Germinal center (tissue), 1 donor: ENCODE data around the gene GALNT17.

ENCODE experiments used
- DNase-seq: peaks from one replicate; pipeline ENCODE4 v3.0.0; 2012; ENCODE audit warnings: mixed read lengths, low spot score

GALNT17 gene

DNA sequence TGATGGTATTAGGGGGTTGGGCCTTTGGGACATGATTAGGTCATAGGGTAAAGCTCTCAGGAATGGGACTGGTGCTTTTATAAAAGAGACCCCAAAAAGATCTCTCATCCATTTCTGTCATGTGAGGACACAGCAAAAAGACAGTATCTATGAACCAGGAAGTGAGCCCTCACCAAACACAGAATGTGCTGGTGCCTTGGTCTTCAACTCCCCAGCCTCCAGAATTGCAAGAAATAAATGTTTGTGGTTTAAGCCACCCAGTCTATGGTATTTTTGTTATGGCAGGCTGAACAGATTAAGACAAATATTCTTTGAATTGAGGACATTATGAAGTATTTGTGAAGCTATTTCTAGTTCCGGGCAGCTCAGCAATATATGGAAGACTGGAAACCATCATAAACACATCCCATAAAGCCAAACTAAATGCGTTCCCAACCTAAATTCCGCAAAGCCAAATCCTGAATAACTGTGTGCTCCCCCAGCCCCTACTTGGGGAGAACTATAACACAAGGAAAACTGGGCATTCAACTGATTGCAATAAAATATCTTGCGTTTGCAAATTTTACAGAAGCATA, 153.7 kb downstream of the GALNT17 start:
- no peak for DNase-seq

DNA sequence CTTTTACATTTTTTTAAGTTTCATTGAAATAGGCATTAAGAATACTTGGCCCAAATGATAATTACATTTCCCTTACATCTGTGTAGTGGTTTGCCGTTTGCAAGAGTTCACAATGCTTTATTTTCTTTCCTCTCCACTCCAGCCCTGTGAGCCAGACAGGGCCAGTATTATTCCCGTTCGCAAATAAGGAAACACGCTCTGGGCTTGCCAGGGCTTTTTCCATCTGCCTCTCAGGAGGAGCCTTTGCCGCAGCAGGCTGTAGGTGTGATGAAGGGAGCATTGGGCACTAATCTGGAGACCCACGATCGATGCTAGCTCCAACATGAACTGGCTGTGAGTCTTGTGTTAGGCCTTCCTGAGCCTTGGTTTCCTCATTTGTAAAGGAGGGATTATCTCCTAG, 154.4 kb downstream of the GALNT17 start:
- no peak for DNase-seq

GRCh38 chr7:71286924-71287323, 155.0 kb downstream of the GALNT17 start:
- no peak for DNase-seq

- DNase-seq: no peak
Observed at GRCh38 chr7:71290452-71290851, 158.5 kb downstream of the GALNT17 start.

DNA sequence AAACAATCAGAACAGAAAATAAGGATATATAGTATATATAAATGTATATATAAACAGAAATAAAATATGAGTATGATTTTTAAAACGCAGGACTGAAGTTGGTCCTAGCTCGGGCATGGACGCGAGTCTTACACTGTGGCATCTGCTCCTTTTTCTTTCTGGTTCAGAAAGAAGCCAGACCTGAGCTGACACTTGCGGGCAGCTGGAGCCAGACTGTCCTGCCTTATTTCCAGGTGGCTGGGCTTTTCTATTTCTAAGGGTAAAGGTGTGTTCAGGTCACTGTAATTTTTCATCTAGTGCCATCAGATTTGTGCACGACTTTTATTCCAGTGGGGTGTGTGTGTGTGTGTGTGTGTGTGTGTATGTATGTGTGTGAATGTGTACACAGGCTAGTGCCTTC, 166.4 kb downstream of the GALNT17 start:
- no peak for DNase-seq

GRCh38 chr7:71300086-71300485, 168.1 kb downstream of the GALNT17 start:
- DNase-seq: no peak

DNA sequence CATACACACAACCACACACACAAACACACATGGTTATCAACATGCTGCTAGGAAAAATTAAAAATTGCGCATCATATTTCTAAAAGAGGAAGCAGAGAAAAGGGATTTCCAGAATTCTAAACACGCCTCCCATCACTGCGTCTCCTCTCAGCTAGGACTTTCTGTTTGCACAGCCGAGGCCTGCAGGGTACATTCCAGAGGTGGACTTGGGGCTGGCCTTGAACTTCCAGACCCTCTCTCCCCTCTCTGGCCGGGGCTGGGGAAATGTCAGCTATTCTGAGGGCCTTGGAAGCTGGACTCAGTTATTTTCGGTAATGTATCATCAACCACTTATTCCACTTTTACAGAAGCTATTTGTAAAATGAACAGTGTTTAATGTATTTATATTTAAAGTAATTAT, 168.7 kb downstream of the GALNT17 start:
- DNase-seq: no peak

DNA sequence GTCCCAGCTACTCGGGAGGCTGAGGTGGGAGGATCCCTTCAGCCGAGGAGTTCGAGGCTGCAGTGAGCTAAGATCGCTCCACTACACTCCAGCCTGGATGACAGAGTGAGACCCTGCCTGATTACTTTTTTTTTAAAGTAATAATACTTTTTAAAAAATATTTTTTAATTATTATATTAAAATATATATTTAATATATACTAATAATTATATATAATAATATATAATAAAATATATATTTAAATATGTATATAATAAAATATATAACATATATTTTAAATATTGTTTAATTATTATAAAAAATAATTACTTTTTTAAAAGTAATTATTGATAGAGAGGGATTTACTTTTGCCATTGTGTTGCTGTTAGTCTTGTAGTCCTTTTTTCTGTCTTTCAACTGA, 169.2 kb downstream of the GALNT17 start:
- DNase-seq: no peak

- no peak for DNase-seq
Observed at GRCh38 chr7:71303566-71303965, 171.6 kb downstream of the GALNT17 start.

GRCh38 chr7:71308096-71308495, 176.2 kb downstream of the GALNT17 start:
- DNase-seq: no peak

DNA sequence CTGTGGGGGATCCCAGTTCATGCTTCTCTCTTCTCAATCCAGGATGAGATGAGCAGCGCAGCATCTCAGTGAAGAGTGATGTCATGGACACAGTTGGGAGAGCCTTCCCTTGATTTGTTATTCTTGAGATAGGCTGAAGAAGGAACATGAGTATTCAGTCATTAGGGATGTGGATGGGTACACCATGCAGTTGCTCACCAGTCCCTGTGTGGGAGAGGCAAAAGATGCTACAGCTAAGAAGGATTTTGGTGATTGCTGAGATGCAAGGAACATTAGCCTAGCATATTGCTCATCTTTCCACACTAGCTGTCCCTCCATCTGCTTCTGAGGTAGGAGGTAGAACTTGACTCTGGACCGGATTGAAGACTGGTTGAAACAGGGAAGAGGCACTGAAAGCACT, 179.6 kb downstream of the GALNT17 start:
- DNase-seq: no peak

DNA sequence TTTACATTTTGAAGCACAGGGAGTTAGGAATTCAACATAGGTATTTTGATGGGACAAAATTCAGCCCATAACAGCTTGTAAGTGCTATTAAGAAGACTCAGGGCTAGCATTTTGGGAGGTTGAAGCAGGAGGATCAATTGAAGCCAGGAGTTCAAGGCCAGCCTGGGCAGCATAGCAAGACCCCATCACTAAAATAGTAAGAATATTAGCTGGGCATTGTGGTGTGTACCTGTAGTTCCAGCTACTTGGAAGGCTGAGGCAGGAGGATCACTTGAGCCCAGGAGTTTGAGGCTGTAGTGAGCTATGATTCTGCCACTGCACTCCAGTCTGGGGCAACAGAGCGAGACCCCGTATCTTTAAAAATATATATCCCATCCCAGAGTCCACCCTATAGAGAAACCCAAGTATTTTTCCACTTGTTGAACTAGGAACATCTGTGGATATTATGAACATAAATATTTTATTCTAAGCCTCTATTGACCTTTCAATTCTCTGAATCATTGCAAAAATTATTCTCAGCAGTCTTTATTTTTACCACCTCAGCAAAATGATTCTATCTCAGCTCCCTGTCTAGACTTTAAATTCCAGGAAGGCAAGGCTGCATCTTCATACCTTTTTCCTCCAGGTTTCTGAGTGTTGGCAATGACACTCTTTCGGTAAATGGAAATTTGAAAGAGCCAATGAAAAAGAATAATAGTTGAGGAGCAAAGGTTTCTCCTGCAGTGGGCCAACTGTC, 181.0 kb downstream of the GALNT17 start:
- no peak for DNase-seq

GRCh38 chr7:71313553-71313952, 181.6 kb downstream of the GALNT17 start:
- no peak for DNase-seq

- DNase-seq: no peak
Observed at GRCh38 chr7:71320916-71321315, 189.0 kb downstream of the GALNT17 start.

GRCh38 chr7:71322201-71322600, 190.3 kb downstream of the GALNT17 start:
- DNase-seq: no peak

- no peak for DNase-seq
Observed at GRCh38 chr7:71323726-71324125, 191.8 kb downstream of the GALNT17 start.

DNA sequence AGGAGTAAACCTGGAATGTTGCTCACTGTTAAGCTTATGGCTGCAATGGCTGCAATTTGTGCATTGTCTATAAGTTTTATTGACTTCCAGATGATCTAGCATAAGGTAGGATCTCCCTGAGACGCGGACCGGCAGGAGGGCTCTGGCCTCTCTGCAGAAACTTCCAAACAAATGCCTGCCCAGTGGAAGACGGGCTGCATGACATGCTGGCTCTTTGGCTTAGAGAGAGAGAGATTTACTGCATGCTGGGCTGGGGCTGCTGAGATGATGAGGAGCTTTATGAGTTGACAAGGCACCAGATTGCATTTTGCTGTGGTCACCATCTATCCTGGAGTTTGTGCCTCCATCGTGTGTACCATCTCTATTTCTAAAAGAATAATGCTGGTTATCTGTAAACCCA, 193.2 kb downstream of the GALNT17 start:
- no peak for DNase-seq

DNA sequence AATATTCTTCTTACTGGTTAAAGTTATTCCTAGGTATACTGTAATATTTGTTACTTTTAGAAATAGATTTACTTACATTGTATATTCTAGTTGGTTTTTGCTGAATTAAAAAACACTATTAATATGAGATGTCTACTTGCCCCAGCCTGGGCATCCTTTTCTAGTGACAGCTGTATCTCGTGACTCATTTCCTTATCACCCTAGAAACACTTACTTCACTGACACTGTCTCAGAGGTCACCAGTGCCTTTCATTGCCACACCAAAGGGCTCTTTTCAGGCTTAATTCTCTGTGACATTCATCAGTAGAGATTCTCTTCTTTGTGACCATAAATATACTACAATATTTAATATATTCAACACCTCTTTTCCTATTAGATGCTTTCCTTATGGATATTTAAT, 194.7 kb downstream of the GALNT17 start:
- DNase-seq: no peak

- no peak for DNase-seq
Observed at GRCh38 chr7:71327946-71328345, 196.0 kb downstream of the GALNT17 start.

GRCh38 chr7:71329030-71329660, 197.2 kb downstream of the GALNT17 start:
- no peak for DNase-seq

DNA sequence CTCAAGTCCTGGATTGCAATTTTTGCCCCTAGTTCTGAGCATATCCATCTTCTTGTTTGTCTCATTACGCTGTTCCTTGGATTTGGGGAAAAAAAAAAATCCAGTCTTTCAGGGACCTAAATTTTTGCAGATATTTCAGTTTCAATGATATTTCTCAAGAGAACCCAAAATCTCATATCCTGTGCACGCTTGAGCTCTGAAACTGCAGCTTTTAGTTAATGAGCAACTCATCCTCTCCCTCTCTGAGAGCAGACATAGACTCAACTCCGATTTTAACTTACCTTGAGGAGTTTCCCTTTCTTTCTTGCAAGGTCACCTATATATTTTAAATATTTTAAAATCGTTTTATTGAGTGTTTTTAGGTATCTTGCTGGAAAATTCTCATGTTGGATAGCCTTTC, 200.3 kb downstream of the GALNT17 start:
- DNase-seq: no peak

DNA sequence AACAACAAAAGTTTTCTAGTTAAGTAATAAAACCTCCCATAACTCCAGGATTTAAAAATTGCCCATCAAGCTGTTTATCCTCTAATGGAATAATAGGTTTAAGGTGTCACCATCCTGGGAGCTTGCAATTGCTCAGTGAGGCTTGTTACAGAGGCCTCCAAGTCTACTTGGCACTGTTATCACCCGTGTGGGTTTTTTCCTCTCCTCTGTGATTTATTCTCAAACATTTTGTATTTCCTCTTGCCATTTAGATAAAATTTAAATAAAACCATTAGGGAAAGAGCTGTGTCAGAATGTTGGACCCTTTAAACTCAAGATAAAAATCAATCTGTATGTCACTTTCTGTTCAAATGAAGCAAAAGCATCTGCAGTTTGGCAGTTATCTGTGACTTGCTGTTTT, 202.6 kb downstream of the GALNT17 start:
- DNase-seq: no peak

DNA sequence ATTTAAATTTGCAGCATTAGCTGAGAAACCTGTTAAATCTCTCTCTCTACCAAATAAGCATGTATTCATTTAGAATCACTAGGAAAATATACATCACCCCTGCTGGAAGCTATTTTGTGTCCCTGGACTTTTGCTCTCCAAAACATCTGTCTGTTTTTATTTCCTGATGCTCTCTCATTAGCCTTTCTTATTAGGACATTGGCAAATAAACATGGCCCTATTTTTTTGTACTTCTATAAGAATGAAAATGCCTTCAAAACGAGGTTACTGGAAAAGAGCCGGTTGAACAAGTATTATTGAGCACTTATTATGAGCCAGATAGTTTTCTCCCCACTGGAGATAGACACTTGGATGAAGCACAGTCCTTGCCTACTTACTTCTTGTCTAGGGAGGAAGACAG, 206.9 kb downstream of the GALNT17 start:
- DNase-seq: no peak

DNA sequence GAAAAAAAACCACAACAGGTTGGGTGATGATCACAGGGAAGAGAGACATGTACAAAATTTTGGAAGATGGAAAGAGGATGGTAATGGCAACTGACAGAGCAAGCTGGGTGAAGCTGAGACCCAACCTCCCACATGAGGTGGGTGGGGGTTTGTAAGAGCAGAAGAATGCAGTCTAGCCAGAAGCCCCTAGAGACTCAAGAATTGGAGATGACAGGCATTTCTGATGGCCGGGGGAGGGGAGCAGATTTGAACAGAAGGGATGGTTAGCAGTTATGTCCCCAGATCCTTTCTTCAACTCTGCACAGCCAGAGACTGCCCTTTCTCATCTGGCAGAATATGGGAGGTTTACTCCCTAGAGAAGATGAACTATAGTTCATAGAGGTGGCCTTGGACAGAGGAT, 208.0 kb downstream of the GALNT17 start:
- no peak for DNase-seq
